NCI-H1417 treated with DMSO at 0.1 percent for 48 hours (cell line): ENCODE measurements around the gene APLNR.
"Not testable (repeated sequence)": the region's sequence is repeated elsewhere in the genome, so short reads cannot be mapped to it uniquely, and the experiment has no call there.

Experiments
- DNase-seq: peaks from one replicate; lab custom pipeline; 2025; lab: John Stamatoyannopoulos, UW

APLNR gene

DNA sequence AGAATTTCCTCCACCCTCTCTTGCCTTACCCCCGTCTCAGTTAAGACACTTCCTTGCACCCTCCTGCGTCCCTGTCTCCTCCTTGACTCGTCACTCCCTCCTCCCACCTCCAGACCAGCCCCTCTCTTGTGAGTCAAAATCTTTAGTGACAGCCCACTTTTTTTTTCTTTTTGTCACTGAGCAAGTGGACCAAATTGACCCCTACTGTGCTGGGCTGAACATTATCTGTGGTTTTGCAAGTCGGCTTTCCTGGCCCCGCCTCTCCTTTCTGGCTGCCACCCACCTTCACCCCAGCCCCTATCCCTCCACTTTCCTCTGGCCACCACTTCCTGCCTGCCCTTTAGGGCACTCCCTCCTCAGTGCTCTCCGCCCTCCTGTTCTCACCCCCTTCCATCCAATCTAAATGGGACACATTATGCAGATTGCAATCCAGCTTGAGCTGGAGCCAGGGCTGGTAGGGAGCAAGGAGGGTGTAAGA lies at the start of gene APLNR:
TSS of gene APLNR (minus strand) at position 47 of the 478 bp plus-strand sequence. CDS start 246 bp downstream, outside the sequence.
- DNase-seq: no peak

DNA sequence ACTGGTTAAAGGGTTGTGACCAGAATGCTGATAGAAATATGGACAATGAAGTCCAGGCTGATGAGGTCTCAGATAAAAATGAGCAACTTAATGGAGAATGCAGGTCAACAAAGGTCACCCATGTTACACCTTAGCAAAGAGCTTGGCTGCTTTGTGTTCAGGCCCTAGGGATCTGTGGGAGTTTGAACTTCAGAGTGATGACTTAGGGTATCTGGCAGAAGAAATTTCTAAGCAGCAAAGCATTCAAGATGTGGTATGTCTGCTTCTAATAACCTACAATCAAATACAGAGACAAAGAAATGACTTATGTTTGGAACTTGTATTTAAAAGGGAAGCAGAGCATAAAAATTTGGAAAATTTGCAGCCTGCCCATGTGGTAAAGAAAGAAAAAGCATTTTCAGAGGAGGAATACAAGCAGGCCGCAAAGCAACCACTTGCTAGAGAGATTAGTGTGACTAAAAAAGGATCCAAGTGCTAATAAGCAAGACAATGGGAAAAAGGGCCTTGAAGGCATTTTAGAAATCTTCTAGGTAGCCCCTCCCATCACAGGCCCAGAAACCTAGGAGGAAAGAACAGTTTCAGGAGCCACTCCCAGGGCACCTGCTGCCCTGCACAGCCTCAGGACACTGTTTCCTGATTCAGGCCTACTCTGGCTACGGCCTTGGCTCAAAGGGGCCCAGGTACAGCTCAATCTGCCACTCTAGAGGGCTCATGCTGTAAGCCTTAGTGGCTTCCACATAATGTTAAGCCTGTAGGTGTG lies 46.4 kb upstream of the APLNR start:
- no peak for DNase-seq

DNA sequence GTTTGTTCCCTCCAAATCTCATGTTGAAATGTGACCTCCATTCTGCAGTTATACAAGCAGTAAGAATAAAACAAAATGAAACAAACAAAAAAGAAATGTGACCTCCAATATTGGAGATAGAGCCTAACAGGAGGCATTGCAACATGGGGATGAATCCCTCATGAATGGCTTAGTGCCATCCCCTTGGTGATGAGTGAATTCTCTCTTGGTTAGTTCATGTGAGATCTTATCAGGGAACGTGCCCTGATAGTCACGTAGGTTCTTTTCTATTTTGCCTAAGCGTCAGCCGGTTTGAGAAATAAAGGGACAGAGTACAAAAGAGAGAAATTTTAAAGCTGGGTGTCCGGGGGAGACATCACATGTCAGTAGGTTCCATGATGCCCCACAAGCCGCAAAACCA lies 44.5 kb upstream of the APLNR start:
- not testable (repeated sequence) for DNase-seq

DNA sequence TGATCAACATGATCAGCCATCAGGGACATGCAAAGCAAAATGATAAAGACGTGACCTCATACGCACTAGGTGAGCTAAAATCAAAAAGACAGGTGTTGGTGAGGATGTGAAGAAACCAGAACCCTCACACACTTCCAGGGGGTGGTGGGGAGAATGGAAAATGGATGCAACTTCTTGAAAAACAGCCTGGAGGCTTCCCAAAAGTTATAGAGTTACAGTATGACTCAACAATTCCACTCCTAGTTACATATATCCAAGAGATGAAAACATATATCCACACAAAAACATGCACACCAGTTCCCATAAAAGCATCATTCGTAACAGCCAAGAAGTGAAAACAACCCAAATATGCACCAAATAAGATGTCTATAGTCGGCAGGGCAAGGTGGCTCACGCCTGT lies 42.1 kb upstream of the APLNR start:
- DNase-seq: no peak

GRCh38 chr11:57278721-57279095 lies 41.7 kb upstream of the APLNR start:
- no peak for DNase-seq

DNA sequence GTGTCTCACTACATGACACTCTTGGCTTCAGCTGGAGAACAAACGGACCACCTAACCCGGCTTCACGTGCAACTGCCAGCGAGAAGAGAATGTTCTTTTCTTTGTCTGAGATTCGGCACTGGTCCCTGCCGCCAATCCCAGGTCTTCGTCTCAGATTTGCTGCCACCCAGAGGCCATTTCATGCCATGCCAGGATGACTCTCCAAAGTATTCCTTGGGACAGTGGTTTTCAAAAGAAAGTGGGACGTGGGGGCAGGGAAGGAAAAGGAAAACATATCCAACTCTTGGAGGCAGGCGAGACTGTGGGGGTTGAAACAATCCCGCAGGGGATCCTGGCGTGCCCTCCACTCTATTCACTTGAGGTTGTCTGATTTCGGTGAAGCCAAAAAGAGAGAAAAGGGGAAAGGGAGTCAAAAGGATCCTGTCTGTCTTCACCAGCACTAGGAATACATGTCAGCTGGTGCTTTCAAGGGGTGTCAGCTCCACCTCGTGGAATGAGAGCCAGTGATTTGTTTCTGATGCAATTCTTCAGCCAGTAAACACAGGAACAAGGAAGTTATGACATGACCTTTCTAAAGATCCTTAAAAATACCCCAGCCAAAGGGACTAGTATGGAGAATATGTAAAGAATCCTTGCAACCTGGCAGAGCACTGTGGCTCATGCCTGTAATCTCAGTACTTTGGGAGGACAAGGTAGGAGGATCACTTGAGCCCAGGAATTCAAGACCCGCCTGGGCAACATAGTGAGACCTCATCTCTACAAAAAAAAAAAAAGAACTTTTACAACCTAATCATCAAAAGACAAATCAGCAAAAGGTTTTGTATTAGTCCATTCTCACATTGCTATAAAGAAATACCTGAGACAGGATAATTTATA lies 41.0 kb upstream of the APLNR start:
- peak; percentile 14 for DNase-seq

DNA sequence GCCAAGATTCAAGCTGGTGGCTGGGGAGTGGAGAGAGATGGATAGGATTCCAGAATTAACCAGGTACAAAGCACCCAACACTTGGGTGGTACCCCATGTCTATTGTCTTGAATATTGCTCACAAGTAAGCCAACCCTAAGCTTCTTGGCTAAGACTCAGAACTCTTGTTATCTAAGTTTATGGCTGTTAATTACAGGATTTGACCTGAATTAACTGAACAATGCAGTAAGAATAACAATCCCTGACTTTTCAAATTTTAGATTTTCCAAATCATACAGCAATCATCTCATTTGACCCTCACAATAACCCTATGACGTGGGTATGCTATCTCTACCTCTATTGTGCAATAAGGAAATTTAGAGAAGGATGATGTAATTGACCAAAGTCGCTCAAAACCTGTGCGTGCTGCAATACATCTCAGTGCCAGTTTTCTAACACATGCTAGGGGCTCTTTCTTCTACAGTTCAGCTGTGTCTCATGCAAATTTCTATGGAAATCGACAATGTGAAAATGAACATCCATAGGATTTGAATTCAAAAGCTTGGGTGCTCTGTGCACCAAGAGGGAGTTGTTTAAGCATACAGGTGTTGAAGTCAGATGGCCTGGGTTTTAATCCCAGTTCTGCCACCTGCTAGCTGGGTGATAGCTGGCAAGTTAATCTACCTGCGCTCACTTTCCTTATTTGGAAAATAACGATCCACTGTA lies 40.1 kb upstream of the APLNR start:
- no peak for DNase-seq

DNA sequence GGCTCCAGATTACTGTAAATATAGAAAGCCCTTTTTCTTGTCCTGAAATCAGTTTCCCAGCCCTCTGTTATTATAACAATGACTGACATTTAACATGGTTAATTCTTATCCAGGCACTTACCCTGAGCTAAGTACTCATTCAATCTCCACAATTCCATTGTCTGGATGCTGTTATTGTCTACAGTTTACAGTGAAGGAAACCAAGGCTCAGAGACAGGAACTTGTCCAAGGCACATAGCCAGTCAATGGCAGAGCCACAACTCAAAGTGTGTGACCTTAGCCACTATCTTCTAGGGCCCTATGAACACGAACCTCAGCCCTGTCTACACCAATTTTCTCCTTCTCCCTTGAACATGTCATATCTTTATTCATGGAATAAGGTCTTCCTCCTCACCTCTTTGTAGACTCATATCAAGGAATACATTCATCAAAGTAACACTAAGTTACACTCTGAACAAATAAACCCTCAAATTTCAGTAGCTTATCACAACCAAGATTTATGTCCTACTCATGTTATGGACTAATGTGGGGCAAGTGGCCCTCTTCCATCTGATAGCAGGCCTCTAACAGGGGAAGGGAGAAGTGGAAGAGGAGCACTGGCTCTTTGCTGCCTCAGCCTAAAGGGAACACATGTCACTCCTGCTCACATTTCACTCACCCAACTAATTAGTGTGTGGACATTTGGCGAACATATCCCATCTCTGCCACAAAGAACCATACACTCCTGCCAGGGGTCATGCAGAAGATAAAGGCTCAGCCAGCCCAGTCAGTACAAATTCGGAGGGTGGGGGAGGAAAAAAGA lies 39.3 kb upstream of the APLNR start:
- DNase-seq: no peak

- no peak for DNase-seq
These were observed 38.5 kb upstream of the APLNR start for GRCh38 chr11:57275582-57275981.

DNA sequence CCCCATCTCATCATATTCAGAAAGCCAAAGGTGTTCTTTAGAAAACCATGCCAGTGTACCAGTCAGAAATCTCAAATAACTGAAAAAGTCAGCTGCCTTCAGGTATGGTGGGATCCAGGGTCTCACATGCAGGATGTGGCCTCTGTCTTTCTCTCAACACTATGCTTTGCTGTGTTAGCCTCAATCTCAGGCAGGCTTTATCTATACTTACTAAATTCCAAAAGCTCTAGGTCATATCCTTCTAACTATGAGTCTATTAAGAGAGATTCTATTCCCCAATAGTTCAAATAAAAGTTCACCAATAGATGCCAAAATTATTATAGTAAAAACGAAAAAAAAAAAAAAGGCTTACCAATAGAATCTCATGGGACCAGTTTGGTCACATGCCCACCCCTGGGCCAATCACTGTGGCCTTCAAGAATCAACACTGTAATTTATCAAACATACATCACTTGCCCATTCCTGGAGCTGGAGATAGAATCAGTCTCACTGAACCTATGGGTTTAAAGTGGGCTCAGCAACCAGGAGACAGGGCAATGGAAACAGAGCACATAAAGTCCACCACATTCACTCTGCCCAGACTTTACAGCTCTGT lies 38.0 kb upstream of the APLNR start:
- no peak for DNase-seq

- DNase-seq: no peak
These were observed 36.5 kb upstream of the APLNR start for GRCh38 chr11:57273448-57274058.

DNA sequence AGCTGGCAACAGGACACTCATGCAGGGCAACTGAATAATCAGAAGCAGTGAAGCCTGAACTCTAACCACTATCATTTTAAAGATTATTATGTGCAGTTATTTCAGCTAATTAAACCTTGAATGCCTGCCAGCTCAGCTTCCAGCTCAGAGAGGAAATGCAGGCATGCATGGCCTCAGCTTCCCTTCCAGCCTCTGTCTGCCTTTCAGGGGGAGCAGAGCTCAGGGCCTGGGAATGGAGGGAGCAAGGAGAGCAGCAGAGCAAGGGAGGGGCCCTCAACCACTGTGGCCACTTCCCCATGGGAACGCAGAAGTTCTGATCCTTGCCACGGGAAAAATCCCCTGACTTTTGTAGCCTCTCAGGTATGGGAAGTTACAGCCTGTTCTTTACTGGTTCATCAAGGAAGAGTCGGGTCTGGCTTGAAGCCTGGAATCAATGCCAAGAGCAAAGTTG lies 32.5 kb upstream of the APLNR start:
- DNase-seq: no peak

DNA sequence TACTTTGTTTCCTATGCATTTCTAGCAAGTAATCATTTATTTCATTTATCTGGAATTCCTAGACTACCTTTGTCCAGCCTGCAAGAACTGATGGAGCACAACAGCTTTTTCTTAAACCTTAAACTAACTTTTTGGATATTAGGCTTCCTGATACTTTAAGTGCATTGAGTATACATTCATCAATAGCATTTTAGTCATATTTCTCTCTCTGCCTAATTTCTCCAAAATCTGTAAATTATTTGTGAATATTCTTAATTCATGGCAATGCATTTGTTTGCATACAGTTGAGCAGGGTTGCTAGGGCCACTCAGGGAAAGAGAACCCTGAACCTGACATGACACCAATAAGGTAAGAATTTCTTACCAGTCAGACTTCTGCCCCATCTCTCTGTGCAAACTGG lies 29.1 kb upstream of the APLNR start:
- DNase-seq: no peak

GRCh38 chr11:57263351-57263750 lies 26.3 kb upstream of the APLNR start:
- DNase-seq: no peak

DNA sequence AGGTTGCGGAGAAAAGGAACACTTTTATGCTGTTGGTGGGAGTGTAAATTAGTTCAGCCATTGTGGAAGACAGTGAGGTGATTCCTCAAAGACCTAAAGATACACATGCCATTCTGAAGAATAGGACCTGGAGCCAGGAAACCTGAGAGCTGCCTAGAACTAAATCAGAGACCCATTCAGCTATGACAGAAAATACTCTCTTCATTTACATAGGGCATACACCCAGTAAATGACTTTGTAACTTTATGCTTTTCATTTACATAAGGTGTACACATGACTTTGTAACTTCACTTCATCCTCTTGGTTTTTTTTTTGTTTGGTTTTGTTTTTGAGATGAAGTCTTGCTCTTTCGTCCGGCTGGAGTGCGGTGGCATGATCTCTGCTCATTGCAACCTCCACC lies 25.1 kb upstream of the APLNR start:
- no peak for DNase-seq

DNA sequence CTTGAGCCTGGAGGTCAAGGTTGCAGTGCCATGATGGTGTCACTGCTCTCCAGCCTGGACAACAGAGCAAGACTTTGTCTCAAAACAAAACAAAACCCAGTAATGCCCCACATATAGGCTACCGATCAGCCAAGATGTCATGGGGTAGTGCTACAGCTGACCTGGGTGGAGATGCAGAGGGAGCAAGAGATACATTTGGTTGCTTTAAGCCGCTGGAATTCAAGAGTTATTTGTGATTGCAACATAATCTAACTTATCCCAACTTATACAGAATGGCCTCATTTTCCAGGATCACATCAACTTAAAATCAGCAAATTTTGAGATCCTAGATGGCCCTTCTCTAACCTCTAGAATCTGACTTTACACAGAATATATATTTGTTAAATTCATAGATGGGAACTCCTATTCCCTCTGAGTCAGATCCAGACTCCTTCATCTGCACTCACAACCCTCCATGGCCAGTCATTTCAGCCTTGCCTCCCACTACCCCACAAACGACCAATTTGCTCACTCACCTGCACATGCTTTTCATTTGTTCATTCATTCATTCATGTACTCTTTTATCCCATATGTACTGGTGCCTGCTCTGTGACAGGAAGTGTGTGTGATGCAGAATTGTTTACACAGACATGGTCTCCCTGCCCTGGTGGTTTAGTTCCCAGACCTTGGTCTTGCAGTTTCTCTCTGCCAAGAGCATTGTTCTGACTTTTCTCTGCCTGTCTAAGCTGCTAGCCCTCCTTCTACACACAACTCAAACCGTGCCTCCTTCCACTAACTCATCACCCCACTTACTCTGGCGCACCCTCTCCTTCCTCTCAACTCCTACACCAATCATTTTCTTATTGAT lies 24.1 kb upstream of the APLNR start:
- DNase-seq: no peak

GRCh38 chr11:57256119-57256518 lies 19.1 kb upstream of the APLNR start:
- DNase-seq: no peak

DNA sequence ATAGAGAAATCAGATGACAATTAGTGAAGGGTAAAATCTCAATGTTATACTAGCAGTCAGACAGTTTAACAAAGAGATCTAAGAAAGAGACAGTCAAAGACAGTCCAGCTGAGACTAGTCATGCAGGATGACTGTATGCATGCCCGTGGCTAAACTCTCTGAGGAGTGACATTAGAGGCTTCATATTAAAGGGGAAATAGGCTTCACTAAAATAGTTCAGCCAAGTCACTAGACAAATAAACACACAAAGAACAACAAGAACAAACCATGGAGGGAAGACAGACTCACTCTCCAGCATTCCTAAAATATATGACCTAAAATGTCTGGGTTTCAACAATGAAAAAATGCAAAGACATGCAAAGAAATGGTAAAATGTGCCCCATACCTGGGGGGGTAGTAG lies 18.6 kb upstream of the APLNR start:
- no peak for DNase-seq

DNA sequence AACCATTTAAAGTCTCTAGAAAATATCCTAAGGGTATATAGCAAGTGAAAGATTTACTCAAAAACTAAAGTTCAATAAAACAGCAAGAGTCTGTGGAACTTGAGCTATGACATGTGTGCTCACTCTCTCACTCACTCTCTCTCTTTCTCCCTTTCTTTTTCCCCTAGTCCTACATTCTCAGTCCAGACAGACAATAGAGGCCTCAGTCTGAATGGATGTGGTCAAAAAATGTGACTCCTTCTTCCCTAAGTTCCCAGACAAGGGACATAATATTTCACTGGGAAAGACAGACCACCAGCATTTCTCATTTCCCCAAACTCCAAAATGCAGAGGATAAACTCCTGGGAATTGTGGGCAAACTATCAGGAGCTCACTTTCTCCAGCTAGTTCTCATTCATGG lies 17.6 kb upstream of the APLNR start:
- DNase-seq: no peak
